Measurements from ENCODE around the gene PDE4C.

DNA sequence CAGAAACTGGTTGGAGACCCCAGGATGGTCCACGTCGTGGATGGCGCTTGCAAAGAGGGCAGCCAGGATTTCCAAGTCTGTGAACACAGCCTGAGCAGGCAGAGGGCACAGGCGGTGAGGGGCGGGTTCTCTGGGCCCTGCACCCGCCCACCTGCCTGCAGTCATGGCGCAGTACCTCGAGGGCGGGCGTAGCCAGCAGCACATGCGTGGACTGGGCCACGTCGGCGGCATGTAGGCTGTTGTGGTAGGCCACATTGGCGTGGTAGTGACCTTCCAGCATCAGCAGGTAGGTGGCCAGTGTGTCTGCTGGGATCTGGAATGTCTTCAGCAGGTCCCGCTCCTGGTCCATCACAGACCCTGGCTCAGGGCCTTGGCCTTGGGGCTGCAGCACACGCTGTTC lies 8.1 kb downstream of the PDE4C start:
- no peak for TF ChIP-seq YY1 (IDR thresholded peaks at IDR 0.05; ENCODE audit: low read depth)
- no peak for TF ChIP-seq RAD21 (IDR thresholded peaks at IDR 0.05; ENCODE audit: low read depth)
- TF ChIP-seq ZBTB7A (IDR thresholded peaks at IDR 0.05; ENCODE audit: low read depth): no peak
- no peak for TF ChIP-seq EP300 (IDR thresholded peaks at IDR 0.05; ENCODE audit: borderline replicate concordance)
- TF ChIP-seq TAF1 (IDR thresholded peaks at IDR 0.05; ENCODE audit: low read depth): no peak
- no peak for TF ChIP-seq MAX (IDR thresholded peaks at IDR 0.05)
- TF ChIP-seq TEAD4 (IDR thresholded peaks at IDR 0.05): no peak

Measured in Ishikawa (cell line).